ENCODE measurements around the gene ABHD4. TPM values are rescaled to one million over a fixed set of nuclear protein-coding genes. Genes with fewer than 3 reads are reported as not detected.
"Not testable (repeated sequence)": the region's sequence is repeated elsewhere in the genome, so short reads cannot be mapped to it uniquely, and the experiment has no call there.

ABHD4 gene
- polyA plus RNA-seq, 1 donor = 19.9 TPM

GRCh38 chr14:22627506-22628263 lies 29.6 kb downstream of the ABHD4 start:
- DNase-seq = no peak

- no peak for DNase-seq
Observed at GRCh38 chr14:22629361-22629760, 31.3 kb downstream of the ABHD4 start.

- no peak for DNase-seq
Observed at GRCh38 chr14:22630066-22630465, 32.0 kb downstream of the ABHD4 start.

GRCh38 chr14:22630486-22630885 lies 32.4 kb downstream of the ABHD4 start:
- DNase-seq = no peak

- no peak for DNase-seq
Observed at GRCh38 chr14:22634233-22634900, 36.3 kb downstream of the ABHD4 start.

GRCh38 chr14:22635980-22636379 lies 37.9 kb downstream of the ABHD4 start:
- DNase-seq = not testable (repeated sequence)

- DNase-seq = no peak
Observed at GRCh38 chr14:22640192-22640591, 42.1 kb downstream of the ABHD4 start.

- DNase-seq = no peak
Observed at GRCh38 chr14:22641846-22642245, 43.7 kb downstream of the ABHD4 start.

GRCh38 chr14:22644305-22644635 lies 46.2 kb downstream of the ABHD4 start, which contains the start of gene OR6J1:
Gene OR6J1, minus strand, starts transcription at chr14:22644352. Its CDS starts 9,541 bp downstream, at chr14:22634811.
- no peak for DNase-seq

- DNase-seq = no peak
Observed at GRCh38 chr14:22646570-22647254, 48.6 kb downstream of the ABHD4 start.

GRCh38 chr14:22648506-22648905 lies 50.4 kb downstream of the ABHD4 start:
- DNase-seq = no peak

GRCh38 chr14:22650046-22650739 lies 52.1 kb downstream of the ABHD4 start:
- no peak for DNase-seq

- no peak for DNase-seq
Observed at GRCh38 chr14:22650960-22651521, 52.9 kb downstream of the ABHD4 start.

GRCh38 chr14:22651586-22651985 lies 53.5 kb downstream of the ABHD4 start:
- DNase-seq = no peak

- peak; percentile 19 for DNase-seq
Observed at GRCh38 chr14:22653012-22653621, 55.0 kb downstream of the ABHD4 start.

- DNase-seq = no peak
Observed at GRCh38 chr14:22656226-22656625, 58.1 kb downstream of the ABHD4 start.

GRCh38 chr14:22656945-22657731 lies 59.0 kb downstream of the ABHD4 start:
- DNase-seq = no peak

GRCh38 chr14:22657861-22658260 lies 59.8 kb downstream of the ABHD4 start:
- peak; percentile 15 for DNase-seq

- no peak for DNase-seq
Observed at GRCh38 chr14:22658946-22659345, 60.8 kb downstream of the ABHD4 start.

- no peak for DNase-seq
Observed at GRCh38 chr14:22660654-22661053, 62.6 kb downstream of the ABHD4 start.
